ENCODE results near the gene PLA2G6. TPM values are rescaled to one million over a fixed set of nuclear protein-coding genes. Genes with fewer than 3 reads are reported as not detected.

Gene PLA2G6
- total RNA-seq, 1 experiment from 2014 or later: 36.0 TPM

GRCh38 chr22:38077595-38077994 is 104.0 kb downstream of the PLA2G6 start (continued):
- TF ChIP-seq ZBTB33 (IDR thresholded peaks at IDR 0.05; ENCODE audit: extremely low read depth, insufficient replicate concordance, low read length): no peak
- TF ChIP-seq POLR2AphosphoS5 (IDR thresholded peaks at IDR 0.05; ENCODE audit: low read depth, low read length): no peak

GRCh38 chr22:38077096-38077495 is 104.5 kb downstream of the PLA2G6 start:
- intact Hi-C loops (cut with micrococcal nuclease): no loop called here
- no peak for ATAC-seq
- Histone ChIP-seq H3K79me2 (ENCODE audit: insufficient read depth, low read length) (no peaks in the 10 kb centered on the region), H3K4me1 (ENCODE audit: control insufficient read depth in 1 of 2, insufficient read depth in 2 of 2, low read length in 2 of 2) (no peaks in the 10 kb centered on the region), H4K20me1 (ENCODE audit: insufficient read depth) (no peaks in the 10 kb centered on the region), H3K4me3 (replicated peaks in 1 of 2; ENCODE audit: low read depth in 1 of 2, low read length in 2 of 2) (no peak overlapping the region), H3K9me3 (ENCODE audit: control insufficient read depth in 1 of 2, insufficient read depth in 1 of 2, low read depth in 1 of 2, low read length in 2 of 2) (no peaks in the 10 kb centered on the region), H3K27ac (ENCODE audit: low read depth, low read length) (no peak overlapping the region), H3K27me3 (ENCODE audit: insufficient read depth, low read length) (no peaks in the 10 kb centered on the region), H3K9me2 (ENCODE audit: insufficient read depth) (no peaks in the 10 kb centered on the region), H2AFZ (ENCODE audit: low read depth, low read length, poor library complexity, severe bottlenecking) (no peak overlapping the region), H3K4me2 (ENCODE audit: low read length) (no peak overlapping the region), H3K9ac (ENCODE audit: low read length) (no peak overlapping the region), H3K36me3 (ENCODE audit: control insufficient read depth in 1 of 2, insufficient read depth in 2 of 2, low read length in 2 of 2) (peaks cover 3 to 19% of the 10 kb centered on the region in 2 experiments; a peak in 2 of 4 replicates)
- POLR2A ChIA-PET: no interaction called here
- CTCF ChIA-PET: no interaction called here
- RAD21 ChIA-PET (ENCODE audit: low non-redundant PET in 1 of 2, low total read pairs in 2 of 2, uncharacterized antibody in 2 of 2, unreplicated experiment in 2 of 2): no interaction called here
- no peak for DNase-seq (ENCODE audit: low read depth, low spot score)
- no TSS peak for BruUV-seq (replicated peaks)
- TF ChIP-seq SP1 (IDR thresholded peaks at IDR 0.05; ENCODE audit: low read depth) (no peak), ZBTB33 (IDR thresholded peaks at IDR 0.05; ENCODE audit: extremely low read depth, insufficient replicate concordance, low read length) (no peak), CBX3 (IDR thresholded peaks at IDR 0.05; ENCODE audit: low read depth) (no peak), SRF (IDR thresholded peaks at IDR 0.05; ENCODE audit: low read depth) (no peak), FOSL1 (IDR thresholded peaks at IDR 0.05; ENCODE audit: low read depth) (no peak), EGR1 (IDR thresholded peaks at IDR 0.05; ENCODE audit: low read depth) (no peak), ZFX (IDR thresholded peaks at IDR 0.05) (no peak), REST (IDR thresholded peaks at IDR 0.05; ENCODE audit: low read depth) (no peak), TCF7L2 (IDR thresholded peaks at IDR 0.05; ENCODE audit: borderline replicate concordance, extremely low read depth, insufficient read depth, insufficient read length) (no peak), POLR2AphosphoS5 (IDR thresholded peaks at IDR 0.05; ENCODE audit: low read depth, low read length) (no peak), ZNF274 (IDR thresholded peaks at IDR 0.05; ENCODE audit: low read depth, low read length) (no peak), RAD21 (IDR thresholded peaks at IDR 0.05; ENCODE audit: low read depth) (no peak), CTCF (IDR thresholded peaks at IDR 0.05 in 2 of 3, conservative IDR thresholded peaks at IDR 0.05 in 1 of 3; ENCODE audit: borderline replicate concordance in 1 of 3, insufficient read depth in 1 of 3, low read depth in 2 of 3, low read length in 2 of 3) (no peak), SIN3A (IDR thresholded peaks at IDR 0.05; ENCODE audit: low read depth) (no peak), POLR2A (IDR thresholded peaks at IDR 0.05; ENCODE audit: borderline replicate concordance, extremely low read depth, insufficient read depth, insufficient read length) (no peak)
- TF ChIP-seq, protein P1, sequence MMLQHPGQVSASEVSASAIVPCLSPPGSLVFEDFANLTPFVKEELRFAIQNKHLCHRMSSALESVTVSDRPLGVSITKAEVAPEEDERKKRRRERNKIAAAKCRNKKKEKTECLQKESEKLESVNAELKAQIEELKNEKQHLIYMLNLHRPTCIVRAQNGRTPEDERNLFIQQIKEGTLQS (IDR thresholded peaks at IDR 0.05): no peak
